Measurements from ENCODE around the gene ZNF652.
"Not testable (repeated sequence)": the region's sequence is repeated elsewhere in the genome, so short reads cannot be mapped to it uniquely, and the experiment has no call there.

ZNF652 gene

DNA sequence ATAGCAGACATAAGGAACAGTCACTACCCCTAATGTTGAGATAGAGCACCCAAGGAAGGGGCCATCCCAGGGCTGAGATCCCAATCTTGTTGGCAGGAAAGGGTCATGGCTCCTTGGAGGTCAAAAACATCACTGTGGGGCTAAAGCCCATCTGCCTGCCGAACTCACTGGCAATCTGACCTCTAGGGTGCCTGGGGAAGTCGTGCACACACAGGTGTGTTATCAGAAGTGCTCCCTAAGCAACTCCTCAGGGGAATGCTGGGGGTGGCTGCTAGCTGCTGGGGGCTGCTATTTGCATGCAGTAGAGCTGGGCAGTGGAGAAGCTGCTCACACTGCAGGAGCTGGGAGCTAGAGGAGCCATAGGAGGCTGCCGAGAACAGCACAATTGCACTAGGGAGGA, 84.0 kb downstream of the ZNF652 start:
- H3K4me3 ChIP-seq (ENCODE audit: low read depth, low read length) = no peak overlapping the region
- H3K27me3 ChIP-seq (replicated peaks) = no peaks in the 10 kb centered on the region
- H3K36me3 ChIP-seq (replicated peaks) = no peaks in the 10 kb centered on the region
- in situ Hi-C loops (cut with HindIII; ENCODE audit: low pct_ligation_motif_present, low sequenced_read_pairs) = no loop called here
- DNase-seq = no peak
- no peak overlapping the region for H3K27ac ChIP-seq
- TF ChIP-seq, protein P1, sequence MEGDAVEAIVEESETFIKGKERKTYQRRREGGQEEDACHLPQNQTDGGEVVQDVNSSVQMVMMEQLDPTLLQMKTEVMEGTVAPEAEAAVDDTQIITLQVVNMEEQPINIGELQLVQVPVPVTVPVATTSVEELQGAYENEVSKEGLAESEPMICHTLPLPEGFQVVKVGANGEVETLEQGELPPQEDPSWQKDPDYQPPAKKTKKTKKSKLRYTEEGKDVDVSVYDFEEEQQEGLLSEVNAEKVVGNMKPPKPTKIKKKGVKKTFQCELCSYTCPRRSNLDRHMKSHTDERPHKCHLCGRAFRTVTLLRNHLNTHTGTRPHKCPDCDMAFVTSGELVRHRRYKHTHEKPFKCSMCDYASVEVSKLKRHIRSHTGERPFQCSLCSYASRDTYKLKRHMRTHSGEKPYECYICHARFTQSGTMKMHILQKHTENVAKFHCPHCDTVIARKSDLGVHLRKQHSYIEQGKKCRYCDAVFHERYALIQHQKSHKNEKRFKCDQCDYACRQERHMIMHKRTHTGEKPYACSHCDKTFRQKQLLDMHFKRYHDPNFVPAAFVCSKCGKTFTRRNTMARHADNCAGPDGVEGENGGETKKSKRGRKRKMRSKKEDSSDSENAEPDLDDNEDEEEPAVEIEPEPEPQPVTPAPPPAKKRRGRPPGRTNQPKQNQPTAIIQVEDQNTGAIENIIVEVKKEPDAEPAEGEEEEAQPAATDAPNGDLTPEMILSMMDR (IDR thresholded peaks at IDR 0.05; ENCODE audit: low read depth, low read length, missing control alignments) = no peak

- no peak for DNase-seq
- in situ Hi-C loops (cut with HindIII; ENCODE audit: low pct_ligation_motif_present, low sequenced_read_pairs) = no loop called here
- TF ChIP-seq, protein P1 (IDR thresholded peaks at IDR 0.05; ENCODE audit: low read depth, low read length, missing control alignments) = no peak
Observed at GRCh38 chr17:49277638-49278037, 84.4 kb downstream of the ZNF652 start.

DNA sequence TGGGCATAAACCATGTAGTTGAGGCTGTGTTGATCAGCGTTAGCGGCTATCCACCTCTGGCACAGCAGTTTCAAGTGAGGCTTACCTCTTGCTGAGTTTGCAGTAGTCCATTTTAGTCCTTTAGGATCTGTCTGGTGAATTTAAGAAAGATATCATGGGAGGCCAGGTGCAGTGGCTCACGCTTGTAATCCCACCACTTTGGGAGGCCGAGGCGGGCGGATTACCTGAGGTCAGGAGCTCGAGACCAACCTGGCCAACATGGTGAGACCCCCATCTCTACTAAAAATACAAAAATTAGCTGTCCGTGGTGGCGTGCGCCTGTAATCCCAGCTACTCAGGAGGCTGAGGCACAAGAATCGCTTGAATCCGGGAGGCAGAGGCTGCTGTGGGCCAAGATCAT, 86.1 kb downstream of the ZNF652 start:
- H3K27me3 ChIP-seq (replicated peaks); H3K4me3 ChIP-seq (ENCODE audit: low read depth, low read length); in situ Hi-C loops (cut with HindIII; ENCODE audit: low pct_ligation_motif_present, low sequenced_read_pairs); H3K36me3 ChIP-seq (replicated peaks); DNase-seq; H3K27ac ChIP-seq: not testable (repeated sequence)

More at GRCh38 chr17:49277638-49278037, 84.4 kb downstream of the ZNF652 start:
- no peak overlapping the region for H3K4me3 ChIP-seq (ENCODE audit: low read depth, low read length)
- no peaks in the 10 kb centered on the region for H3K36me3 ChIP-seq (replicated peaks)
- no peak overlapping the region for H3K27ac ChIP-seq
- no peaks in the 10 kb centered on the region for H3K27me3 ChIP-seq (replicated peaks)

- in situ Hi-C loops (cut with HindIII; ENCODE audit: low pct_ligation_motif_present, low sequenced_read_pairs) = no loop called here
- TF ChIP-seq, protein P1 (IDR thresholded peaks at IDR 0.05; ENCODE audit: low read depth, low read length, missing control alignments) = no peak
- Histone ChIP-seq H3K4me3 (ENCODE audit: low read depth, low read length) (no peak overlapping the region), H3K36me3 (replicated peaks) (no peaks in the 10 kb centered on the region), H3K27me3 (replicated peaks) (no peaks in the 10 kb centered on the region), H3K27ac (no peak overlapping the region)
- DNase-seq = no peak
Observed at GRCh38 chr17:49269356-49269755, 92.7 kb downstream of the ZNF652 start.

DNA sequence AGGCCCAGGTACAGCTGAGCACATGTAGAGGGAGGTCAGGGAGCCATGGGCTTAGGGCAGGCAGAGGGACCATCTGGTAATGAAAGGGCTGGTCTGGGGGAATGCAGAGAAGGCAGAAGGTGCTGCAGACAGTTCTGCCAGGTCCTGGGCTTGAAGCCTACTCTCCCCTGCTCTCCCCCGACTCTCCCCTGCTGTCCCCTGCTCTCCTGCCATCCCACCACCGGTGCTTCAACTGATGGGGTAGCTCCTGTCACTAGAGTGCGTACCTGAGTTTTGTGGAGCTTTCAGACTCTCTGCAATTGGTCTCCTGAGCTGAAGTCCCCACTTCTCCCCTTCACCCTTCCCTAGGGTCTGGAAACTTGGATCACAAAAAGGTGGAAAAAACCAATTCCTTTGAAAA, 94.1 kb downstream of the ZNF652 start:
- H3K27ac ChIP-seq = no peak overlapping the region
- H3K27me3 ChIP-seq (replicated peaks) = no peaks in the 10 kb centered on the region
- no peak overlapping the region for H3K4me3 ChIP-seq (ENCODE audit: low read depth, low read length)
- H3K36me3 ChIP-seq (replicated peaks) = no peaks in the 10 kb centered on the region
- no peak for DNase-seq
- TF ChIP-seq, protein P1 (IDR thresholded peaks at IDR 0.05; ENCODE audit: low read depth, low read length, missing control alignments) = no peak
- in situ Hi-C loops (cut with HindIII; ENCODE audit: low pct_ligation_motif_present, low sequenced_read_pairs) = no loop called here

GRCh38 chr17:49266233-49266632, 95.8 kb downstream of the ZNF652 start:
- no peaks in the 10 kb centered on the region for H3K36me3 ChIP-seq (replicated peaks)
- H3K27ac ChIP-seq = no peak overlapping the region
- H3K4me3 ChIP-seq (ENCODE audit: low read depth, low read length) = no peak overlapping the region
- TF ChIP-seq, protein P1 (IDR thresholded peaks at IDR 0.05; ENCODE audit: low read depth, low read length, missing control alignments) = no peak
- no peak for DNase-seq
- in situ Hi-C loops (cut with HindIII; ENCODE audit: low pct_ligation_motif_present, low sequenced_read_pairs) = no loop called here
- H3K27me3 ChIP-seq (replicated peaks) = no peaks in the 10 kb centered on the region

- DNase-seq; H3K27me3 ChIP-seq (replicated peaks); H3K27ac ChIP-seq; H3K36me3 ChIP-seq (replicated peaks); H3K4me3 ChIP-seq (ENCODE audit: low read depth, low read length); in situ Hi-C loops (cut with HindIII; ENCODE audit: low pct_ligation_motif_present, low sequenced_read_pairs): not testable (repeated sequence)
Observed at GRCh38 chr17:49261540-49261939, 100.5 kb downstream of the ZNF652 start.
